H1 (cell line): Measurements from ENCODE around the gene AGPAT4. TPM values are rescaled to one million over a fixed set of nuclear protein-coding genes. Genes with fewer than 3 reads are reported as not detected.

ENCODE experiments used
- CTCF ChIA-PET: fragments of 300-600 bp; sonication (Branson Sonifier 250); formaldehyde crosslinking; loops from one replicate; lab custom pipeline; 2021; ENCODE audit not compliant: partially characterized antibody; lab: Charles Lee
- POLR2A ChIA-PET: fragments of 300-600 bp; sonication (Branson Sonifier 250); formaldehyde crosslinking; loops from one replicate; lab custom pipeline; 2021; ENCODE audit warnings: inconsistent platforms; ENCODE audit not compliant: partially characterized antibody; lab: Charles Lee
- DNase-seq, 2 experiments: peaks; one replicate each; pipeline versions ENCODE4 v3.0.0 to v3.0.0-alpha.2; 2010 to 2022; ENCODE audit warnings: low spot score in 2 of 2, low read depth in 1 of 2, mixed read lengths in 1 of 2
- FAIRE-seq: peaks from 2 replicates; lab custom pipeline; 2011; peaks lifted over from hg19 to GRCh38; lab: Jason Lieb, UNC
- H2AFZ ChIP-seq: 2 replicates; pipeline ENCODE4 v1.8.1; 2012; ENCODE audit warnings: low read length, inconsistent platforms
- H2AK5ac ChIP-seq: 2 replicates; pipeline ENCODE4 v1.6.1; 2013; ENCODE audit warnings: low read depth, low read length
- H2BK120ac ChIP-seq: replicated peaks from 2 replicates; pipeline ENCODE3; 2013; ENCODE audit warnings: low read depth, low read length, inconsistent platforms
- H2BK12ac ChIP-seq: 2 replicates; pipeline ENCODE4 v1.6.1; 2013; ENCODE audit warnings: low read depth, low read length
- H2BK15ac ChIP-seq: 2 replicates; pipeline ENCODE4 v1.6.1; 2013; ENCODE audit warnings: low read length
- H2BK20ac ChIP-seq: 2 replicates; pipeline ENCODE4 v1.6.1; 2013; ENCODE audit warnings: low read length
- H2BK5ac ChIP-seq: 2 replicates; pipeline ENCODE4 v1.6.1; 2013; ENCODE audit warnings: low read depth, low read length
- H3K14ac ChIP-seq: 2 replicates; pipeline ENCODE4 v1.6.1; 2013; ENCODE audit warnings: inconsistent platforms; ENCODE audit not compliant: insufficient read length
- H3K18ac ChIP-seq: 2 replicates; pipeline ENCODE4 v1.6.1; 2013; ENCODE audit warnings: low read length; ENCODE audit errors: extremely low read depth
- H3K23ac ChIP-seq: 2 replicates; pipeline ENCODE4 v1.6.1; 2013; ENCODE audit warnings: inconsistent platforms; ENCODE audit not compliant: insufficient read length
- H3K23me2 ChIP-seq: 2 replicates; pipeline ENCODE4 v1.6.1; 2013; ENCODE audit warnings: low read depth, low read length
- H3K27ac ChIP-seq: 2 replicates; pipeline ENCODE4 v1.6.1; 2011; ENCODE audit warnings: low read depth, low read length, inconsistent platforms
- H3K27me3 ChIP-seq, 4 experiments: replicated peaks in 1 of 4; 1 replicate in 1 of 4; 2 replicates in 3 of 4; pipeline versions ENCODE4 v1.6.1 to v1.8.1; 2011 to 2013; ENCODE audit warnings: low read length in 3 of 4, mild to moderate bottlenecking in 3 of 4, inconsistent platforms in 2 of 4, mixed read lengths in 2 of 4, moderate library complexity in 1 of 4; ENCODE audit not compliant: control insufficient read depth in 3 of 4, insufficient read depth in 3 of 4; ENCODE audit errors: extremely low read depth in 1 of 4
- H3K36me3 ChIP-seq, 4 experiments: 2 replicates each; pipeline versions ENCODE4 v1.6.1 to v1.8.1; 2011 to 2013; ENCODE audit warnings: mild to moderate bottlenecking in 4 of 4, low read length in 3 of 4, moderate library complexity in 2 of 4, control low read depth in 1 of 4, inconsistent platforms in 1 of 4; ENCODE audit not compliant: insufficient read depth in 4 of 4, control insufficient read depth in 2 of 4
- H3K4ac ChIP-seq: replicated peaks from 2 replicates; pipeline ENCODE3; 2013; ENCODE audit warnings: low read length, low read depth, mixed read lengths, inconsistent platforms; ENCODE audit not compliant: insufficient read length
- H3K4me1 ChIP-seq, 4 experiments: replicated peaks in 1 of 4; 1 replicate in 1 of 4; 2 replicates in 3 of 4; pipeline versions ENCODE4 v1.6.1 to v1.8.1; 2011 to 2013; ENCODE audit warnings: low read length in 3 of 4, inconsistent platforms in 2 of 4, mixed read lengths in 1 of 4; ENCODE audit not compliant: insufficient read depth in 4 of 4, control insufficient read depth in 3 of 4
- H3K4me2 ChIP-seq, 2 experiments: 2 replicates each; pipeline versions ENCODE4 v1.6.1 to v1.8.1; 2011 to 2013; ENCODE audit warnings: low read depth in 2 of 2, low read length in 2 of 2, control low read depth in 1 of 2, inconsistent platforms in 1 of 2, mild to moderate bottlenecking in 1 of 2; ENCODE audit not compliant: insufficient read depth in 1 of 2
- H3K4me3 ChIP-seq, 4 experiments: fragments of 200-600, 300-600 bp in 1 of 4; sonication (generic), shearing (Covaris generic), sonication (Bioruptor Twin) in 1 of 4; 2 replicates each; pipeline versions ENCODE4 v1.5.1 to v1.8.1; 2011 to 2016; ENCODE audit warnings: low read length in 4 of 4, low read depth in 3 of 4, control low read depth in 2 of 4, inconsistent platforms in 2 of 4, mild to moderate bottlenecking in 2 of 4, mixed read lengths in 1 of 4, moderate library complexity in 1 of 4; ENCODE audit not compliant: insufficient read depth in 2 of 4; ENCODE audit errors: extremely low read depth in 1 of 4
- H3K56ac ChIP-seq: replicated peaks from 2 replicates; pipeline ENCODE3; 2013; ENCODE audit warnings: low read depth, mild to moderate bottlenecking, mixed read lengths, low read length, inconsistent platforms; ENCODE audit not compliant: insufficient read length
- H3K79me1 ChIP-seq: 2 replicates; pipeline ENCODE4 v1.6.1; 2013; ENCODE audit warnings: low read depth, low read length, control low read depth
- H3K79me2 ChIP-seq, 2 experiments: 2 replicates each; pipeline versions ENCODE4 v1.6.1 to v1.8.1; 2012 to 2013; ENCODE audit warnings: low read length in 2 of 2, mild to moderate bottlenecking in 2 of 2, inconsistent platforms in 1 of 2; ENCODE audit not compliant: insufficient read depth in 2 of 2, control insufficient read depth in 1 of 2
- H3K9ac ChIP-seq, 4 experiments: replicated peaks in 1 of 4; 1 replicate in 1 of 4; 2 replicates in 3 of 4; pipeline versions ENCODE4 v1.6.1 to v1.8.1; 2011 to 2013; ENCODE audit warnings: low read depth in 3 of 4, low read length in 3 of 4, control low read depth in 2 of 4, mild to moderate bottlenecking in 2 of 4, moderate library complexity in 2 of 4, inconsistent platforms in 1 of 4; ENCODE audit errors: extremely low read depth in 1 of 4
- H3K9me3 ChIP-seq, 2 experiments: 2 replicates each; pipeline versions ENCODE4 v1.6.1 to v1.8.1; 2012 to 2013; ENCODE audit warnings: mild to moderate bottlenecking in 2 of 2, moderate library complexity in 2 of 2, control low read depth in 1 of 2, inconsistent platforms in 1 of 2, low read depth in 1 of 2, low read length in 1 of 2, mixed read lengths in 1 of 2; ENCODE audit not compliant: insufficient read depth in 2 of 2
- H4K20me1 ChIP-seq, 2 experiments: replicated peaks in 1 of 2; 2 replicates each; pipeline versions ENCODE3 to v1.8.1; 2011 to 2013; ENCODE audit warnings: inconsistent platforms in 2 of 2, low read length in 2 of 2, mild to moderate bottlenecking in 1 of 2; ENCODE audit not compliant: insufficient read depth in 2 of 2, control insufficient read depth in 1 of 2
- H4K5ac ChIP-seq: 2 replicates; pipeline ENCODE4 v1.6.1; 2013; ENCODE audit warnings: low read length, low read depth, mixed read lengths, inconsistent platforms; ENCODE audit not compliant: insufficient read length
- H4K8ac ChIP-seq: 2 replicates; pipeline ENCODE4 v1.8.0; 2013; ENCODE audit warnings: mild to moderate bottlenecking, moderate library complexity, low read length, inconsistent platforms; ENCODE audit not compliant: insufficient read depth; ENCODE audit errors: extremely low read depth
- H4K91ac ChIP-seq: replicated peaks from 2 replicates; pipeline ENCODE3; 2013; ENCODE audit warnings: low read length, mixed read lengths, inconsistent platforms; ENCODE audit not compliant: insufficient read length
- CBX8 ChIP-seq: fragments of 300-800, 300-1000 bp; sonication (generic); IDR thresholded peaks from 2 replicates; pipeline ENCODE4 v1.7.1; 2016; ENCODE audit warnings: low read depth, low read length, borderline replicate concordance
- CHD2 ChIP-seq: IDR thresholded peaks from 2 replicates; pipeline ENCODE4 v1.6.1; 2012; ENCODE audit warnings: low read length, improper control_type of control experiment
- CTBP2 ChIP-seq: IDR thresholded peaks from 2 replicates; pipeline ENCODE4 v1.7.0; 2011; ENCODE audit warnings: borderline replicate concordance, mild to moderate bottlenecking, moderate library complexity, mixed read lengths, low read length; ENCODE audit not compliant: insufficient read depth, insufficient read length
- E2F6 ChIP-seq: IDR thresholded peaks from 2 replicates; pipeline ENCODE4 v1.6.1; 2012; ENCODE audit warnings: inconsistent platforms
- EGR1 ChIP-seq: IDR thresholded peaks from 2 replicates; pipeline ENCODE4 v1.6.1; 2011; ENCODE audit warnings: low read depth, low read length, borderline replicate concordance
- EZH2 ChIP-seq: fragments of 200-600 bp; sonication (generic); IDR thresholded peaks from 2 replicates; pipeline ENCODE4 v1.7.1; 2012; ENCODE audit warnings: low read depth, mild to moderate bottlenecking, moderate library complexity, low read length, inconsistent platforms; ENCODE audit not compliant: severe bottlenecking
- HDAC6 ChIP-seq: IDR thresholded peaks from one replicate; pipeline ENCODE4 v1.7.1; 2012; ENCODE audit warnings: low read depth, mild to moderate bottlenecking, inconsistent platforms, low read length, moderate library complexity
- KDM1A ChIP-seq: fragments of 200-600, 300-600 bp; sonication (generic); IDR thresholded peaks from 2 replicates; pipeline ENCODE4 v1.7.1; 2016; ENCODE audit warnings: mild to moderate bottlenecking, low read length, borderline replicate concordance
- MAFK ChIP-seq: IDR thresholded peaks from 2 replicates; pipeline ENCODE4 v1.6.1; 2012; ENCODE audit warnings: low read depth, mild to moderate bottlenecking, improper control_type of control experiment, low read length
- NANOG ChIP-seq: IDR thresholded peaks from 2 replicates; pipeline ENCODE4 v1.6.1; 2011; ENCODE audit warnings: low read length, low read depth, mild to moderate bottlenecking, inconsistent platforms; ENCODE audit not compliant: insufficient read depth, poor library complexity, severe bottlenecking
- POLR2A ChIP-seq, 2 experiments: IDR thresholded peaks; 1 replicate in 1 of 2; 2 replicates in 1 of 2; pipeline ENCODE4 v1.6.1; 2011; ENCODE audit warnings: low read depth in 2 of 2, low read length in 2 of 2, mild to moderate bottlenecking in 2 of 2; ENCODE audit errors: control extremely low read depth in 1 of 2
- RFX5 ChIP-seq: IDR thresholded peaks from 2 replicates; pipeline ENCODE4 v1.6.1; 2011; ENCODE audit warnings: low read depth, low read length, improper control_type of control experiment, borderline replicate concordance
- SUZ12 ChIP-seq: fragments of 200-600 bp; sonication (generic); IDR thresholded peaks from 2 replicates; pipeline ENCODE4 v1.6.1; 2012; ENCODE audit warnings: mild to moderate bottlenecking, inconsistent platforms, low read length, moderate library complexity, mixed read lengths
- WGBS, 2 experiments: shearing (Covaris generic) in 1 of 2; methylation state at CpG; one replicate each; pipeline versions ENCODE4 v1.1.6 to v1.1.7; 2013 to 2015; ENCODE audit warnings: low lambda C conversion rate in 2 of 2, mixed read lengths in 2 of 2, inconsistent platforms in 1 of 2, low coverage in 1 of 2, missing lambda C conversion rate in 1 of 2; ENCODE audit not compliant: insufficient replicate concordance in 2 of 2, insufficient coverage in 1 of 2, insufficient read length in 1 of 2; ENCODE audit errors: extremely low coverage in 1 of 2, missing lambda C conversion rate in 1 of 2; 5-methylcytosine and 5-hydroxymethylcytosine counted together
- polyA plus RNA-seq, 7 experiments: library from polyadenylated mRNA; depleted of rRNA in 3 of 7; stranded (reverse) in 5 of 7; unstranded in 2 of 7; fragments of >200 nt in 5 of 7; fragments of 200-250 nt in 2 of 7; gene quantifications; 1 replicate in 5 of 7; 2 replicates in 1 of 7; 4 replicates in 1 of 7; pipeline versions ENCODE4 v1.2.1 to v1.2.3, GENCODE V29; 2011 to 2013; ENCODE audit warnings: missing spikeins in 2 of 7, mixed read lengths in 2 of 7
- total RNA-seq: library from RNA; stranded (reverse); fragmentation: NEBNext Ultra II Directional; extraction: Animal tissue kit (Norgen Biotek cat#: 25700); gene quantifications from 2 replicates; pipeline ENCODE4 v1.2.1, GENCODE V29; 2021

AGPAT4 gene
- total and polyA plus RNA-seq, 2 of the 8 experiments (the other 6 are each of a cell fraction or from before 2014, with no cell fraction given) = 13.5 to 23.8 TPM

- Histone ChIP-seq H2BK15ac (no peak overlapping the region), H3K4ac (no peak overlapping the region), H3K79me1 (no peaks in the 10 kb centered on the region; the same call in 1 of the 2 replicates), H4K91ac (no peak overlapping the region), H3K4me3 (no peak overlapping the region), H3K14ac (no peak overlapping the region), H2AK5ac (no peak overlapping the region), H4K5ac (no peak overlapping the region), H3K56ac (no peak overlapping the region), H3K18ac (no peak overlapping the region), H3K4me1 (no peaks in the 10 kb centered on the region), H2BK120ac (no peak overlapping the region), H3K9ac (no peak overlapping the region), H3K79me2 (no peaks in the 10 kb centered on the region), H3K27ac (no peak overlapping the region), H3K23ac (no peak overlapping the region), H3K23me2 (no peaks in the 10 kb centered on the region), H2BK20ac (no peak overlapping the region), H3K4me2 (no peak overlapping the region), H3K27me3 (no peaks in the 10 kb centered on the region), H3K36me3 (peaks cover 0 to 25% (median 9%) of the 10 kb centered on the region in 4 experiments; a peak in 6 of 8 replicates), H2BK12ac (no peak overlapping the region), H2AFZ (no peak overlapping the region), H4K20me1 (peaks cover 2 to 7% of the 10 kb centered on the region in 2 experiments), H2BK5ac (no peak overlapping the region), H4K8ac (peak overlapping the region; percentile 19; the same call in 1 of the 2 replicates), H3K9me3 (0 out of 4 replicates have a peak, but pooled peaks cover 0 to 4% of the 10 kb centered on the region in 2 experiments)
- POLR2A ChIA-PET = no interaction called here
- CTCF ChIA-PET = interaction anchor here (0.7 to 5.8 kb wide), 9 partner anchors 13 to 221 kb away, joined by 3 to 40 read pairs (median 7); no protein-coding TSS in a partner anchor
- 85% methylated on average over 9 of the region's 9 CpGs; no CpG with 5 or more reads in 1 of the 2 experiments for WGBS, 2 experiments
- FAIRE-seq (no peak), DNase-seq (no peak)
- no peak for TF ChIP-seq SUZ12
- TF ChIP-seq HDAC6 = no peak
- TF ChIP-seq EZH2 = no peak
- TF ChIP-seq NANOG = no peak
- no peak for TF ChIP-seq EGR1
- TF ChIP-seq E2F6 = no peak
- no peak for TF ChIP-seq CBX8
- no peak for TF ChIP-seq POLR2A (IDR thresholded peaks at IDR 0.05; ENCODE audit: control extremely low read depth in 1 of 2, low read depth in 2 of 2, low read length in 2 of 2)
- no peak for TF ChIP-seq CTBP2
- TF ChIP-seq CHD2 = no peak
- no peak for TF ChIP-seq KDM1A
- TF ChIP-seq RFX5 = no peak
- TF ChIP-seq MAFK = no peak
These were observed 121.4 kb downstream of the AGPAT4 start for GRCh38 chr6:161152527-161152862.
